GM19240 (cell line): ENCODE measurements around the gene FMN1.

Experiments
- DNase-seq: peaks from one replicate; pipeline ENCODE4 v3.0.0; 2011; ENCODE audit warnings: low spot score; ENCODE audit not compliant: insufficient read length

FMN1 gene

GRCh38 chr15:33016405-33017024, 178.0 kb downstream of the FMN1 start:
- DNase-seq, result no peak

GRCh38 chr15:33014586-33014985, 179.9 kb downstream of the FMN1 start:
- no peak for DNase-seq

GRCh38 chr15:33013827-33014445, 180.6 kb downstream of the FMN1 start:
- DNase-seq, result no peak

- DNase-seq, result no peak
Measured at GRCh38 chr15:33011976-33012375, 182.5 kb downstream of the FMN1 start.

GRCh38 chr15:33009603-33010002, 184.9 kb downstream of the FMN1 start:
- no peak for DNase-seq

GRCh38 chr15:33009026-33009425, 185.5 kb downstream of the FMN1 start:
- DNase-seq, result no peak

GRCh38 chr15:33008284-33008995, 186.1 kb downstream of the FMN1 start:
- DNase-seq, result no peak

GRCh38 chr15:33007303-33007855, 187.1 kb downstream of the FMN1 start:
- no peak for DNase-seq

GRCh38 chr15:33005582-33005981, 188.9 kb downstream of the FMN1 start:
- DNase-seq, result no peak

- no peak for DNase-seq
Measured at GRCh38 chr15:33001926-33002325, 192.6 kb downstream of the FMN1 start.

GRCh38 chr15:32998979-32999672, 195.4 kb downstream of the FMN1 start:
- DNase-seq, result no peak

GRCh38 chr15:32998182-32998581, 196.3 kb downstream of the FMN1 start:
- DNase-seq, result no peak

GRCh38 chr15:32994810-32995424, 199.6 kb downstream of the FMN1 start:
- DNase-seq, result no peak

GRCh38 chr15:32993285-32993684, 201.2 kb downstream of the FMN1 start:
- no peak for DNase-seq

- DNase-seq, result no peak
Measured at GRCh38 chr15:32991619-32992111, 202.8 kb downstream of the FMN1 start.

GRCh38 chr15:32990071-32990470, 204.4 kb downstream of the FMN1 start:
- DNase-seq, result no peak

GRCh38 chr15:32987067-32987466, 207.4 kb downstream of the FMN1 start:
- no peak for DNase-seq

- no peak for DNase-seq
Measured at GRCh38 chr15:32986147-32986546, 208.4 kb downstream of the FMN1 start.

- no peak for DNase-seq
Measured at GRCh38 chr15:32983679-32984078, 210.8 kb downstream of the FMN1 start.

GRCh38 chr15:32982001-32982400, 212.5 kb downstream of the FMN1 start:
- no peak for DNase-seq

- no peak for DNase-seq
Measured at GRCh38 chr15:32981536-32981935, 213.0 kb downstream of the FMN1 start.
